HEK293 (cell line): ENCODE results near the gene JPH2.
A peak's percentile ranks its signal among the peaks of the same experiment; 100 is the strongest.

Experiments
- GLI4 ChIP-seq: fragments of 450-650 bp; formaldehyde crosslinking; IDR thresholded peaks from 2 replicates; pipeline ENCODE4 v1.5.1; 2016; ENCODE audit warnings: missing biosample characterization, missing genetic modification characterization
- GLIS1 ChIP-seq: fragments of 450-650 bp; formaldehyde crosslinking; IDR thresholded peaks from 2 replicates; pipeline ENCODE4 v1.5.1; 2016; ENCODE audit warnings: missing biosample characterization, missing genetic modification characterization
- KLF10 ChIP-seq: fragments of 450-650 bp; IDR thresholded peaks from 2 replicates; pipeline ENCODE4 v1.5.1; 2018; ENCODE audit warnings: missing biosample characterization, mild to moderate bottlenecking, missing genetic modification characterization
- MZF1 ChIP-seq: fragments of 450-650 bp; formaldehyde crosslinking; IDR thresholded peaks from 2 replicates; pipeline ENCODE4 v1.5.1; 2017; ENCODE audit warnings: missing biosample characterization, missing genetic modification characterization, borderline replicate concordance
- PBX3 ChIP-seq: sonication (generic); formaldehyde crosslinking; IDR thresholded peaks from 2 replicates; pipeline ENCODE4 v1.8.1; 2022; ENCODE audit warnings: mild to moderate bottlenecking, moderate library complexity, missing genetic modification reagents
- PRDM2 ChIP-seq: fragments of 450-650 bp; formaldehyde crosslinking; IDR thresholded peaks from 2 replicates; pipeline ENCODE4 v1.5.1; 2016; ENCODE audit warnings: missing biosample characterization, missing genetic modification characterization, borderline replicate concordance
- SCRT1 ChIP-seq: fragments of 450-650 bp; formaldehyde crosslinking; IDR thresholded peaks from 2 replicates; pipeline ENCODE4 v1.5.1; 2016; ENCODE audit warnings: missing biosample characterization, missing genetic modification characterization, borderline replicate concordance
- TCF7L2 ChIP-seq: IDR thresholded peaks from 2 replicates; pipeline ENCODE4 v1.6.1; 2011; ENCODE audit warnings: low read depth, mild to moderate bottlenecking, inconsistent platforms, low read length, moderate library complexity, borderline replicate concordance
- WT1 ChIP-seq: fragments of 450-650 bp; formaldehyde crosslinking; IDR thresholded peaks from 2 replicates; pipeline ENCODE4 v1.5.1; 2016; ENCODE audit warnings: missing biosample characterization, missing genetic modification characterization
- ZBTB11 ChIP-seq: fragments of 450-650 bp; formaldehyde crosslinking; conservative IDR thresholded peaks from 2 replicates; pipeline ENCODE4 v1.5.1; 2016; ENCODE audit warnings: low read depth, missing biosample characterization, missing genetic modification characterization
- ZBTB48 ChIP-seq: fragments of 450-650 bp; formaldehyde crosslinking; IDR thresholded peaks from 2 replicates; pipeline ENCODE4 v1.5.1; 2016; ENCODE audit warnings: missing biosample characterization, missing genetic modification characterization
- ZFP69B ChIP-seq: fragments of 450-650 bp; formaldehyde crosslinking; IDR thresholded peaks from 2 replicates; pipeline ENCODE4 v1.5.1; 2016; ENCODE audit warnings: missing biosample characterization, missing genetic modification characterization
- ZNF138 ChIP-seq: fragments of 450-650 bp; formaldehyde crosslinking; IDR thresholded peaks from 2 replicates; pipeline ENCODE4 v1.5.1; 2016; ENCODE audit warnings: missing biosample characterization, missing genetic modification characterization, borderline replicate concordance
- ZNF140 ChIP-seq: fragments of 450-650 bp; formaldehyde crosslinking; IDR thresholded peaks from 2 replicates; pipeline ENCODE4 v1.5.1; 2016; ENCODE audit warnings: missing biosample characterization, missing genetic modification characterization
- ZNF18 ChIP-seq: fragments of 450-650 bp; formaldehyde crosslinking; IDR thresholded peaks from 2 replicates; pipeline ENCODE4 v1.5.1; 2016; ENCODE audit warnings: missing biosample characterization, missing genetic modification characterization
- ZNF211 ChIP-seq: fragments of 450-650 bp; formaldehyde crosslinking; IDR thresholded peaks from 2 replicates; pipeline ENCODE4 v1.5.1; 2016; ENCODE audit warnings: low read depth, missing biosample characterization, missing genetic modification characterization
- ZNF214 ChIP-seq: fragments of 450-650 bp; formaldehyde crosslinking; IDR thresholded peaks from 2 replicates; pipeline ENCODE4 v1.5.1; 2017; ENCODE audit warnings: missing biosample characterization, mild to moderate bottlenecking, missing genetic modification characterization, borderline replicate concordance
- ZNF335 ChIP-seq: fragments of 450-650 bp; formaldehyde crosslinking; conservative IDR thresholded peaks from 2 replicates; pipeline ENCODE4 v1.5.1; 2016; ENCODE audit warnings: missing biosample characterization, missing genetic modification characterization
- ZNF354C ChIP-seq: fragments of 450-650 bp; formaldehyde crosslinking; IDR thresholded peaks from 2 replicates; pipeline ENCODE4 v1.5.1; 2016; ENCODE audit warnings: missing biosample characterization, missing genetic modification characterization, low read depth, borderline replicate concordance
- ZNF449 ChIP-seq: fragments of 450-650 bp; formaldehyde crosslinking; IDR thresholded peaks from 2 replicates; pipeline ENCODE4 v1.5.1; 2017; ENCODE audit warnings: missing biosample characterization, mild to moderate bottlenecking, missing genetic modification characterization, moderate library complexity
- ZNF529 ChIP-seq: fragments of 450-650 bp; formaldehyde crosslinking; IDR thresholded peaks from 2 replicates; pipeline ENCODE4 v1.5.1; 2017; ENCODE audit warnings: missing genetic modification characterization, missing biosample characterization; ENCODE audit not compliant: insufficient replicate concordance
- ZNF544 ChIP-seq: fragments of 450-650 bp; formaldehyde crosslinking; IDR thresholded peaks from 2 replicates; pipeline ENCODE4 v1.5.0; 2017; ENCODE audit warnings: missing biosample characterization, missing genetic modification characterization
- ZNF571 ChIP-seq: fragments of 450-650 bp; formaldehyde crosslinking; IDR thresholded peaks from 2 replicates; pipeline ENCODE4 v1.5.0; 2017; ENCODE audit warnings: missing biosample characterization, missing genetic modification characterization
- ZNF768 ChIP-seq: fragments of 450-650 bp; formaldehyde crosslinking; IDR thresholded peaks from 2 replicates; pipeline ENCODE4 v1.5.1; 2018; ENCODE audit warnings: missing biosample characterization, mild to moderate bottlenecking, missing genetic modification characterization
- ZSCAN23 ChIP-seq: fragments of 450-650 bp; formaldehyde crosslinking; IDR thresholded peaks from 2 replicates; pipeline ENCODE4 v1.5.1; 2016; ENCODE audit warnings: missing biosample characterization, missing genetic modification characterization

The JPH2 gene

GRCh38 chr20:44187772-44188709 lies 1.1 kb upstream of the JPH2 start (continued):
- TF ChIP-seq ZBTB11 (tag by site-specific recombination) = no peak
- no peak for TF ChIP-seq ZNF449 (tag by site-specific recombination)
- peak; percentile 91 for TF ChIP-seq ZNF18
- no peak for TF ChIP-seq WT1 (tag by site-specific recombination)
- TF ChIP-seq ZNF335 (tag by site-specific recombination) = peak; percentile 62
- TF ChIP-seq PRDM2 = no peak
- TF ChIP-seq ZNF354C (tag by site-specific recombination) = no peak
- TF ChIP-seq ZNF544 = 0 out of 2 replicates have a peak, but pooled peaks have one; percentile 40
- TF ChIP-seq ZNF138 (tag by site-specific recombination) = 0 out of 2 replicates have a peak, but pooled peaks have one; percentile 16
- no peak for TF ChIP-seq ZSCAN23 (tag by site-specific recombination)
- no peak for TF ChIP-seq MZF1 (tag by site-specific recombination)
- TF ChIP-seq SCRT1 (tag by site-specific recombination) = no peak
- no peak for TF ChIP-seq KLF10
- TF ChIP-seq ZNF768 = no peak
- no peak for TF ChIP-seq ZNF571 (tag by site-specific recombination)
- TF ChIP-seq ZBTB48 (tag by site-specific recombination) = peak; percentile 39
- no peak for TF ChIP-seq PBX3 (CRISPR knock-in tag)
- TF ChIP-seq ZFP69B (tag by site-specific recombination) = 0 out of 2 replicates have a peak, but pooled peaks have one; percentile 30
- TF ChIP-seq ZNF529 (tag by site-specific recombination) = no peak
- TF ChIP-seq TCF7L2 = no peak
- TF ChIP-seq ZNF140 = no peak
- no peak for TF ChIP-seq GLIS1 (tag by site-specific recombination)
- TF ChIP-seq GLI4 (tag by site-specific recombination) = no peak
- no peak for TF ChIP-seq ZNF214 (tag by site-specific recombination)
- no peak for TF ChIP-seq ZNF211 (tag by site-specific recombination)
